Cardiac fibroblast (primary cell): ENCODE data around the gene MYO16.

ENCODE experiments used
- DNase-seq, 2 donors: peaks; one replicate each; pipeline versions ENCODE4 v3.0.0 to v3.0.0-alpha.2; 2010; ENCODE audit warnings: low read depth in 2 of 2
- H3K4me3 ChIP-seq, 2 donors: replicated peaks in 1 of 2; 1 replicate in 1 of 2; 2 replicates in 1 of 2; pipeline ENCODE4 v1.5.1; 2011; ENCODE audit warnings: low read depth in 2 of 2, low read length in 2 of 2, mild to moderate bottlenecking in 2 of 2, moderate library complexity in 1 of 2
- TF ChIP-seq, protein P1 (sequence below): IDR thresholded peaks from one replicate; pipeline ENCODE4 v1.5.1; 2011; ENCODE audit warnings: low read depth, mild to moderate bottlenecking, low read length, inconsistent platforms

Gene MYO16

DNA sequence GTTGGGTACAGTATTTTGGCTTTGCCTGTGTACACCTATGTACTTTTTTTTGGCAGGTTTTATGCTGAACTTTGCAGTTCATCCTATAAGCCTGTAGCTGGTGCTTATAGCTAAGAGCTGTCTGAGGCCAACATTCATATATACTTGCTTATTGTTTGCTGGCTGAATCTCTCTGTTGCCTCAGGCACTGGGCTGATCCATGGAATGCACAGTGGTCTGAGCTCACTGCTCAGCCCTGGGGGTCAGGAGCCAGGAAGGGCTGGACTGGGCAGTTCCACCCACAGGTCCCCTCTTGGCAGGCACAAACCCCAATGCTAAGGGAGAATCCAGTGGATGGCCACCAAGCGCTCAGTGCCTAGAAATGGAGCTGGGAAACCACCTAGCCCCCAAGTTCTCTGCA, 308.7 kb downstream of the MYO16 start:
- H3K4me3 ChIP-seq, result no peak overlapping the region
- DNase-seq, result no peak
- TF ChIP-seq, protein P1, sequence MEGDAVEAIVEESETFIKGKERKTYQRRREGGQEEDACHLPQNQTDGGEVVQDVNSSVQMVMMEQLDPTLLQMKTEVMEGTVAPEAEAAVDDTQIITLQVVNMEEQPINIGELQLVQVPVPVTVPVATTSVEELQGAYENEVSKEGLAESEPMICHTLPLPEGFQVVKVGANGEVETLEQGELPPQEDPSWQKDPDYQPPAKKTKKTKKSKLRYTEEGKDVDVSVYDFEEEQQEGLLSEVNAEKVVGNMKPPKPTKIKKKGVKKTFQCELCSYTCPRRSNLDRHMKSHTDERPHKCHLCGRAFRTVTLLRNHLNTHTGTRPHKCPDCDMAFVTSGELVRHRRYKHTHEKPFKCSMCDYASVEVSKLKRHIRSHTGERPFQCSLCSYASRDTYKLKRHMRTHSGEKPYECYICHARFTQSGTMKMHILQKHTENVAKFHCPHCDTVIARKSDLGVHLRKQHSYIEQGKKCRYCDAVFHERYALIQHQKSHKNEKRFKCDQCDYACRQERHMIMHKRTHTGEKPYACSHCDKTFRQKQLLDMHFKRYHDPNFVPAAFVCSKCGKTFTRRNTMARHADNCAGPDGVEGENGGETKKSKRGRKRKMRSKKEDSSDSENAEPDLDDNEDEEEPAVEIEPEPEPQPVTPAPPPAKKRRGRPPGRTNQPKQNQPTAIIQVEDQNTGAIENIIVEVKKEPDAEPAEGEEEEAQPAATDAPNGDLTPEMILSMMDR, result no peak

DNA sequence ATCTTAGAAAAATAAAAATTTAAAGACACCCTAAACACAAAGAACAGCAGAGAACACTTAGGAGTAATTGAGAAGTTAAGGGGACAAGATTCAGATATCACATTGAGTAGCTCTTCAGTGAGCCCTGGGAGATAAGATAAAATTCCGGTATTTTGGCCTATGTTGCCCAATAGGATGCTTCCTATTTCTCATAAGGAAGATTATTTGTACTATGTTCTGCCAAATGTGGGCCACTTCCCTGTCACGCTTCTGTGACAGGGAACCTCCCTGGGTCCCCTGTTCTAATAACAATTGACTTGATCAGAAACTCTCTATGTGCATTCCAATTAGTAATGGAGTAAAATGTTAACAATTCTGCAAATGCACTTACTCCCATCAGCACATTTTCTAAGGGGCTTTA, 310.7 kb downstream of the MYO16 start:
- DNase-seq, result no peak
- TF ChIP-seq, protein P1, result no peak
- no peak overlapping the region for H3K4me3 ChIP-seq

DNA sequence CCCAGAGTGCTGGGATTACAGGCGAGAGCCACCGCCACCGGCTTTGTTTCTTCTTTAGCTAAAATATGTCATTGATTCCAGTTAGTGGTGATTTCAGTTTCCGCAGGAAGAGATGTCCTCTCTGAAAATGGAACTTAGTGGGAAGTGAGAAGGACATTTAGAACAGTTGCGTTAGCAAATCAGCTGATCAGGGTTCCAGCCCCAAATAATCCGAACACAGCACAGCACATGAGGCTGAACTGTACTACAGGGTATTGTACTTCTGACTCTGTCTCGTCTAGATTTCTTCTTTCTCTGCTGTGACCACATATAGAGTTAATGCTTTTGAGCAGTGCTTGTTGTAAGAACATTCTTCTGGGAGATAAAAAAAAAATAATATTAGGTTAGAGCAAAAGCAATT, 314.4 kb downstream of the MYO16 start:
- H3K4me3 ChIP-seq, result no peak overlapping the region
- DNase-seq, result no peak
- TF ChIP-seq, protein P1, result no peak

DNA sequence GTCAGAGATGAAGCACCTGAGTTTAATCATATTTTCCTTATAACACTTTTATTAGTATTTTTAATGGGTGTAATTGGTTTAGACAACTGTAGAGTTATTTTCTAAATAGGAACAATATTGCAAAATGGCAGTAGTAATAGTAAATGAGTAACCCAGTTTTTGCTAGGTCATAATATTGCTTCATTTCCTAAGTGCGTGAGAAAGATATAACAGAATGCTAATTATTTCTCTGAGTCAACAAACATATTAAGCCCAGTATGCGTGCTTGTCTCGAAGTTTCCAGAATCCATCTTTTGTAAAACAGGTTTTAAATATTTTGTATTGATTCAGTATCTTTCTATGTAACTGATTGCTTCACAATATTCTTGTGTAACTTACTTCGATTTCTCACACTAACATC, 315.3 kb downstream of the MYO16 start:
- TF ChIP-seq, protein P1, result no peak
- no peak overlapping the region for H3K4me3 ChIP-seq
- peak; percentile 53 to 82 for DNase-seq

DNA sequence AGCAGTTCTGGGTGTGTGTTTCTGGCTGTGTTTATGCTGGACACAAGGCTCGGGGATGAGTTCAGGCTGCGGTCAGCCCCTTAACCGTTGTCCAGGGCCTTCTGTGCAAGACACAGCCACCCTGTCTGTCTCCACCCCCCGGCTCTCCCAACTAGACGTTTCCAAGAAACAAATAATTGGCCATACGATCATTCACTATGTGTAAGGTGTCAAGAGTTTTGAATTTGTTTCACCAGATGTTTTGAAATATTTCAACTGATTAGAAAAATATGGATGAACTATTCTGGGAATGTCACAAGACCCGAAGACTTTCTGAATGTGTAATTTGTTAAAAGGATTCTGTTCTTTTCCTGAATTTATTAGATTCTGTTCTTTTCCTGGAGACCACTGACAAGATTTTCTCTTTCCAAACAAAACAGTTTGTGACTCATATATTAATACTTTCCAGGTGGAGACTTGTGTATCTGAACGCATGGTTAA, 318.2 kb downstream of the MYO16 start:
- DNase-seq, result peak in 1 of 2 donors; percentile 35
- TF ChIP-seq, protein P1, result no peak
- H3K4me3 ChIP-seq, result no peak overlapping the region

DNA sequence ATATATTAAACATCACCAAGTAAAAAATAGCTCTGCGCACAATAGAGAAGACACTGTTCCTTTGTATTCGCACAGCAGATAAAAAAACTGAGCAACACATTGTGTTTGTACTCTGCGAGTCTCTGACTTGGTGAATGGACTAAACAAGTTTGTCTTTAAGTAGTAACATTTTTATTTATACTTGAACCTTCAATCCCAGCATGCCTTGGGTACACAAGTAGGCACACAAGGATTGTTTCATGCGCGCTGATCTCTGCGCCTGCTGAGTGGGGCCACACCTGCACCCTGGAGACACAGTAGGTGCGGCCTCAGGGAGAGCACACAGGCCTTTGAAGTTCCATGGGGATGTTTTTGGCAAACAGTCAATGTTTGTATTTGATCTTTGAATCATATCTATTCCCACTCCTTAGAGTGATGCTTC, 318.9 kb downstream of the MYO16 start:
- TF ChIP-seq, protein P1, result no peak
- H3K4me3 ChIP-seq, result no peak overlapping the region
- no peak for DNase-seq

DNA sequence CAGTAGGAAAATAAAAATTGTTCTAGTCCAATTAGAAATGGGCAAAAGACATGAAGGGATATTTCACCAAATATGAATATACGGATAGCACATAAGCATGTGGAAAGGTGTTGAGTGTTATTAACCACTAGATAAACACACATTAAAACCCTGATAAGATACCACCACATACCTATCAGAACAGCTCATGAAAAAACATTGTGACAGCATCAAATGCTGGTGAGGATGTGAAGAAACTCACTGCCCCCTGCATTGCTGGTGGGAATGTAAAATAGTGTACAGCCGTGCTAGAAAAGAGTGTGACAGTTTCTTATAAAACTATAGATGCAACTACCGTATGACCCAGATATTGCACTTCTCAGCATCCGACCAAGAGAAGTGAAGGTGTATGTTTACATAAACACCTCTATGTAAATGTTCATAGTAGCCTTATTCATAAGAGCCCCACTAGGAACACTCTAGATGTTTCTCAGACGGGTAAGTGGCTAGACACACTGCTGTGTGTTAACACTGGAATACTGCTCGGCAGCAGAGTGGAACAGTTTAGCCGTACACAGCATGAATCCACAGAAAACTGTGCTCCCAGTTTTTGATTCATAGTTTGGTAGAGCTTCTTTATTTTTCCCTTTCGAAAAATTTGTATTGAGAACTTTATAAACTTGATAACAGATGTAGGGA, 321.1 kb downstream of the MYO16 start:
- no peak overlapping the region for H3K4me3 ChIP-seq
- TF ChIP-seq, protein P1, result no peak
- DNase-seq, result no peak
